ENCODE data around the gene RARA. TPM values are rescaled to one million over a fixed set of nuclear protein-coding genes. Genes with fewer than 3 reads are reported as not detected.

The RARA gene
- total RNA-seq, 1 experiment from 2014 or later = 21.8 TPM

- Histone ChIP-seq H3K79me2 (ENCODE audit: low read depth) (peaks cover 10% of the 10 kb centered on the region; the same call in 1 of the 2 replicates), H3K36me3 (ENCODE audit: low read depth) (no peaks in the 10 kb centered on the region), H3K4me2 (no peak overlapping the region), H4K20me1 (ENCODE audit: insufficient read depth) (no peaks in the 10 kb centered on the region; the same call in 1 of the 2 replicates), H3K27ac (no peak overlapping the region), H3K27me3 (ENCODE audit: insufficient read depth, low read depth) (no peaks in the 10 kb centered on the region), H3K4me3 (no peak overlapping the region), H3K9me2 (ENCODE audit: insufficient read depth) (no peaks in the 10 kb centered on the region), H3K4me1 (replicated peaks; ENCODE audit: insufficient read depth) (peaks cover 15% of the 10 kb centered on the region), H3K9me3 (ENCODE audit: insufficient read depth, low read depth) (no peaks in the 10 kb centered on the region), H2AFZ (no peak overlapping the region), H3F3A (ENCODE audit: insufficient read depth, low read depth) (peaks cover 16% of the 10 kb centered on the region; the same call in 1 of the 2 replicates)
- BruUV-seq (replicated peaks) = no TSS peak
- ChIA-PET POLR2A (ENCODE audit: unreplicated experiment) (no interaction called here), CTCF (no interaction called here)
- TF ChIP-seq CTCF (conservative IDR thresholded peaks at IDR 0.05) = no peak
- TF ChIP-seq EZH2 (IDR thresholded peaks at IDR 0.05; ENCODE audit: low read depth) = no peak
- intact Hi-C loops (cut with micrococcal nuclease; ENCODE audit: unreplicated experiment) = no loop called here
- no peak for DNase-seq
These were observed 40.5 kb downstream of the RARA start for GRCh38 chr17:40349477-40349894.

GRCh38 chr17:40349895-40350688 lies 41.1 kb downstream of the RARA start:
- Histone ChIP-seq H3K9me2 (ENCODE audit: insufficient read depth) (no peaks in the 10 kb centered on the region), H3K27me3 (ENCODE audit: insufficient read depth, low read depth) (no peaks in the 10 kb centered on the region), H3K27ac (no peak overlapping the region), H4K20me1 (ENCODE audit: insufficient read depth) (no peaks in the 10 kb centered on the region; the same call in 1 of the 2 replicates), H3K4me1 (replicated peaks; ENCODE audit: insufficient read depth) (peaks cover 15% of the 10 kb centered on the region), H3K4me2 (no peak overlapping the region), H3K9me3 (ENCODE audit: insufficient read depth, low read depth) (no peaks in the 10 kb centered on the region), H3K4me3 (no peak overlapping the region), H3K36me3 (ENCODE audit: low read depth) (no peaks in the 10 kb centered on the region), H2AFZ (no peak overlapping the region), H3K79me2 (ENCODE audit: low read depth) (peaks cover 4% of the 10 kb centered on the region; the same call in 1 of the 2 replicates), H3F3A (ENCODE audit: insufficient read depth, low read depth) (peaks cover 16% of the 10 kb centered on the region; the same call in 1 of the 2 replicates)
- no peak for TF ChIP-seq CTCF (conservative IDR thresholded peaks at IDR 0.05)
- no peak for TF ChIP-seq EZH2 (IDR thresholded peaks at IDR 0.05; ENCODE audit: low read depth)
- POLR2A ChIA-PET (ENCODE audit: unreplicated experiment) = no interaction called here
- intact Hi-C loops (cut with micrococcal nuclease; ENCODE audit: unreplicated experiment) = loop anchor here (10.0 kb wide), 2 partner anchors 145 to 1315 kb away; no protein-coding TSS in a partner anchor
- CTCF ChIA-PET = no interaction called here
- BruUV-seq (replicated peaks) = no TSS peak
- DNase-seq = no peak

GRCh38 chr17:40350689-40351358 lies 41.8 kb downstream of the RARA start:
- ChIA-PET POLR2A (ENCODE audit: unreplicated experiment) (no interaction called here), CTCF (interaction anchor here (0.6 to 0.7 kb wide), 2 partner anchors 73 to 238 kb away, joined by 6 to 8 read pairs; no protein-coding TSS in a partner anchor)
- Histone ChIP-seq H3K9me2 (ENCODE audit: insufficient read depth) (no peaks in the 10 kb centered on the region), H2AFZ (no peak overlapping the region), H3K9me3 (ENCODE audit: insufficient read depth, low read depth) (no peaks in the 10 kb centered on the region), H3K4me2 (no peak overlapping the region), H3K27ac (no peak overlapping the region), H3K79me2 (ENCODE audit: low read depth) (peaks cover 1% of the 10 kb centered on the region; the same call in 1 of the 2 replicates), H4K20me1 (ENCODE audit: insufficient read depth) (no peaks in the 10 kb centered on the region; the same call in 1 of the 2 replicates), H3K4me3 (no peak overlapping the region), H3K36me3 (ENCODE audit: low read depth) (no peaks in the 10 kb centered on the region), H3K4me1 (replicated peaks; ENCODE audit: insufficient read depth) (peaks cover 15% of the 10 kb centered on the region), H3K27me3 (ENCODE audit: insufficient read depth, low read depth) (no peaks in the 10 kb centered on the region), H3F3A (ENCODE audit: insufficient read depth, low read depth) (peaks cover 16% of the 10 kb centered on the region; the same call in 1 of the 2 replicates)
- BruUV-seq (replicated peaks) = no TSS peak
- intact Hi-C loops (cut with micrococcal nuclease; ENCODE audit: unreplicated experiment) = loop anchor here (10.0 kb wide), 2 partner anchors 146 to 1314 kb away; no protein-coding TSS in a partner anchor
- DNase-seq = no peak
- TF ChIP-seq EZH2 (IDR thresholded peaks at IDR 0.05; ENCODE audit: low read depth) (no peak), CTCF (conservative IDR thresholded peaks at IDR 0.05) (no peak)

Data from PC-9 (cell line).